HL-60 (cell line): ENCODE measurements around the gene TMEM123.

Experiments
- DNase-seq, 2 experiments: peaks; one replicate each; pipeline ENCODE4 v3.0.0-alpha.2; 2010 to 2020; ENCODE audit warnings: low read depth in 1 of 2, low spot score in 1 of 2
- H3K27ac ChIP-seq: fragments of 250-450 bp; sonication (Bioruptor Pico); replicated peaks from 2 replicates; pipeline ENCODE4 v1.5.1; 2020; ENCODE audit warnings: mild to moderate bottlenecking, moderate library complexity
- H3K27me3 ChIP-seq: fragments of 250-450 bp; sonication (Bioruptor Pico); 2 replicates; pipeline ENCODE4 v1.5.1; 2021; ENCODE audit warnings: mild to moderate bottlenecking, moderate library complexity; ENCODE audit not compliant: insufficient read depth, poor library complexity, severe bottlenecking
- H3K4me3 ChIP-seq: replicated peaks from 2 replicates; pipeline ENCODE4 v1.5.1; 2011; ENCODE audit warnings: mild to moderate bottlenecking, control low read depth, low read length; ENCODE audit not compliant: insufficient read depth
- GABPA ChIP-seq: IDR thresholded peaks from 2 replicates; pipeline ENCODE4 v1.6.1; 2012; ENCODE audit warnings: low read depth
- POLR2AphosphoS5 ChIP-seq: IDR thresholded peaks from 2 replicates; pipeline ENCODE4 v1.6.1; 2012; ENCODE audit warnings: low read depth
- SPI1 ChIP-seq: IDR thresholded peaks from 2 replicates; pipeline ENCODE4 v1.6.1; 2012; ENCODE audit warnings: low read depth, mild to moderate bottlenecking, borderline replicate concordance
- TF ChIP-seq, protein P1 (sequence below): IDR thresholded peaks from one replicate; pipeline ENCODE4 v1.5.1; 2011; ENCODE audit warnings: low read length, control low read depth, inconsistent platforms; ENCODE audit not compliant: insufficient read depth
- TF ChIP-seq, protein P2 (sequence below): IDR thresholded peaks from 2 replicates; pipeline ENCODE4 v1.6.1; 2012; ENCODE audit warnings: low read depth; ENCODE audit not compliant: insufficient replicate concordance

TMEM123 gene

DNA sequence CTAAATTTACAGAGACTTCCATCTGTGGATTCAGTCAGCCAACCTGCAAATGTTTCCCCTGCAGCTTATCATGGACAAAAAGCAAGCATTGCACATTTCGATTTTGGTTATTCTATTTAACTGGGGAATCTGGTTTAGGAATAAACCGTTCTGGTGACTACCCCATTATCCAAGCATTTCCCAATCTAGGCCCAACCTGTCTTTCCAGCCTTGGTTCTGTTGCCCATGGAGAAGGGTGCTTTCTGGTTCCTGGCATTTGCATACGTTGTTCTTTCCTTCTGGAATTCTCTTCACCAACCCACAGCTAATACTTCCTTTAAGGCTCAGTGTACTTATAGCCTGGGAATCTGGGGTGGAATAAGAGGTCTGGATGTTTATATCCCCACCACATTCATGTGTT, 1.4 kb upstream of the TMEM123 start:
- H3K27me3 ChIP-seq, result no peaks in the 10 kb centered on the region
- H3K27ac ChIP-seq, result peak overlapping the region; percentile 94
- TF ChIP-seq GABPA, result no peak
- TF ChIP-seq, protein P1, sequence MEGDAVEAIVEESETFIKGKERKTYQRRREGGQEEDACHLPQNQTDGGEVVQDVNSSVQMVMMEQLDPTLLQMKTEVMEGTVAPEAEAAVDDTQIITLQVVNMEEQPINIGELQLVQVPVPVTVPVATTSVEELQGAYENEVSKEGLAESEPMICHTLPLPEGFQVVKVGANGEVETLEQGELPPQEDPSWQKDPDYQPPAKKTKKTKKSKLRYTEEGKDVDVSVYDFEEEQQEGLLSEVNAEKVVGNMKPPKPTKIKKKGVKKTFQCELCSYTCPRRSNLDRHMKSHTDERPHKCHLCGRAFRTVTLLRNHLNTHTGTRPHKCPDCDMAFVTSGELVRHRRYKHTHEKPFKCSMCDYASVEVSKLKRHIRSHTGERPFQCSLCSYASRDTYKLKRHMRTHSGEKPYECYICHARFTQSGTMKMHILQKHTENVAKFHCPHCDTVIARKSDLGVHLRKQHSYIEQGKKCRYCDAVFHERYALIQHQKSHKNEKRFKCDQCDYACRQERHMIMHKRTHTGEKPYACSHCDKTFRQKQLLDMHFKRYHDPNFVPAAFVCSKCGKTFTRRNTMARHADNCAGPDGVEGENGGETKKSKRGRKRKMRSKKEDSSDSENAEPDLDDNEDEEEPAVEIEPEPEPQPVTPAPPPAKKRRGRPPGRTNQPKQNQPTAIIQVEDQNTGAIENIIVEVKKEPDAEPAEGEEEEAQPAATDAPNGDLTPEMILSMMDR, result no peak
- no peak for TF ChIP-seq SPI1
- TF ChIP-seq POLR2AphosphoS5, result no peak
- TF ChIP-seq, protein P2, sequence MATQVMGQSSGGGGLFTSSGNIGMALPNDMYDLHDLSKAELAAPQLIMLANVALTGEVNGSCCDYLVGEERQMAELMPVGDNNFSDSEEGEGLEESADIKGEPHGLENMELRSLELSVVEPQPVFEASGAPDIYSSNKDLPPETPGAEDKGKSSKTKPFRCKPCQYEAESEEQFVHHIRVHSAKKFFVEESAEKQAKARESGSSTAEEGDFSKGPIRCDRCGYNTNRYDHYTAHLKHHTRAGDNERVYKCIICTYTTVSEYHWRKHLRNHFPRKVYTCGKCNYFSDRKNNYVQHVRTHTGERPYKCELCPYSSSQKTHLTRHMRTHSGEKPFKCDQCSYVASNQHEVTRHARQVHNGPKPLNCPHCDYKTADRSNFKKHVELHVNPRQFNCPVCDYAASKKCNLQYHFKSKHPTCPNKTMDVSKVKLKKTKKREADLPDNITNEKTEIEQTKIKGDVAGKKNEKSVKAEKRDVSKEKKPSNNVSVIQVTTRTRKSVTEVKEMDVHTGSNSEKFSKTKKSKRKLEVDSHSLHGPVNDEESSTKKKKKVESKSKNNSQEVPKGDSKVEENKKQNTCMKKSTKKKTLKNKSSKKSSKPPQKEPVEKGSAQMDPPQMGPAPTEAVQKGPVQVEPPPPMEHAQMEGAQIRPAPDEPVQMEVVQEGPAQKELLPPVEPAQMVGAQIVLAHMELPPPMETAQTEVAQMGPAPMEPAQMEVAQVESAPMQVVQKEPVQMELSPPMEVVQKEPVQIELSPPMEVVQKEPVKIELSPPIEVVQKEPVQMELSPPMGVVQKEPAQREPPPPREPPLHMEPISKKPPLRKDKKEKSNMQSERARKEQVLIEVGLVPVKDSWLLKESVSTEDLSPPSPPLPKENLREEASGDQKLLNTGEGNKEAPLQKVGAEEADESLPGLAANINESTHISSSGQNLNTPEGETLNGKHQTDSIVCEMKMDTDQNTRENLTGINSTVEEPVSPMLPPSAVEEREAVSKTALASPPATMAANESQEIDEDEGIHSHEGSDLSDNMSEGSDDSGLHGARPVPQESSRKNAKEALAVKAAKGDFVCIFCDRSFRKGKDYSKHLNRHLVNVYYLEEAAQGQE, result no peak
- no peak for DNase-seq
- no peak overlapping the region for H3K4me3 ChIP-seq

DNA sequence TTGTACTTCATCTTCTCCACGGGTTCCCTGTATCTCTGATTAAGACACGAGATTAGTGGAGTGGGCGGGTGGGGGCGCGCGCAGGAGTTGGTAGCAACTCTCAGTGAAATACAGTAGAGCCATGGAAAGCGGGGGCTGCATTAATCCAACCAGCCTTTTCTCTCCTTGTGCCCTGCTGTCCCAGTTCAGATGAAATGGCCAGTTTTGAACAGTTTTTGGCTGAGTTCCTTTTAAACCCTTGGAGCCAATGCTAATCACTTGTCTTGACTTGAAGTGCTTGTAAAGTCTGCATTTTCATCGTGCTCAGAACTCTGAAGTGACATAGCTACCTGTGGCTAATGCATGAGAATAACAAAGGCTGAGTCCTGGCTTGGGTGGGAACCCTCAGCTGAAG, 734 bp upstream of the TMEM123 start:
- Histone ChIP-seq H3K27me3 (no peaks in the 10 kb centered on the region), H3K27ac (peak overlapping the region; percentile 94), H3K4me3 (peak overlapping the region; percentile 87)
- no peak for TF ChIP-seq SPI1
- no peak for TF ChIP-seq GABPA
- no peak for TF ChIP-seq POLR2AphosphoS5
- TF ChIP-seq, protein P1, result no peak
- TF ChIP-seq, protein P2, result no peak
- DNase-seq, result no peak

DNA sequence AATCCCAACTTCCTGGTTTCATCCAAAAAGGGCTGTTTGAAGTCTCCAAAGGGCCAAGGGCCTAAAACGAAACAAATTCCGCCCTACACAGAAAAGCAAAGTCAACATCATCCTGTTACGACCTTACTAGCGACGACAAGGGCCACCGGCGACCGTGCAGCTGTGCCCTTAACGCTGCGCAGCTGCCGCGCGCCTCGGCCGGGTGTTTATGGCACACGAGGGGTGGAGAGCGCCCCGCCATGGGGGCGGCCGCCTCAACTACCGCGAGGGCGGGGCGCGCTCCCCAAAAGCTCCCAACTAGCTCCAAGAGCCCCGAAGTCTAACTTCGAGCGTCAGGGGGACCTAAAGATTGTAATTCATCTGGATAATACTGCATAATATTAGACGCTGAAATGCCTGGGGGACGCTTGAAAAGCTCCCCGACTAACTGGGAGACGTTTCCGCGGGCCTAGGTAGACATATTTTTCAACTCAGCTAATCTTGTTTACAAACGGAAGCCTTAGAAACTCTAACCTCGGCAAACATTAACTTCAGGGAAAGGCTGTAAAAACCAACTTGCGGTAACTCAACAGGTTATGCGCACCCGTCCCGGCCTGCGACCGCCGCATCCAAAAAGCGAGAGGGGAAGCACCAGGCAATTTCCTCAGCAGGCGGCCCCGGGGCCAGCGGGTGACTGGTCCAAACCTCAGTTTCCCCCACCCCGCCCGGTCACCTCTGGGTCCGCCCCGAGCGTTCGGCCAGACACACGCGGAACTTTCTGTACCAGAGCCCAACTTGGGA, 694 bp downstream of the TMEM123 start:
- H3K4me3 ChIP-seq, result peak overlapping the region; percentile 87
- TF ChIP-seq POLR2AphosphoS5, result peak; percentile 60; the same call in 1 of the 2 replicates
- no peak for TF ChIP-seq GABPA
- DNase-seq, result peak in 1 of 2 experiments; percentile 68
- peak overlapping the region; percentile 94 for H3K27ac ChIP-seq
- no peaks in the 10 kb centered on the region for H3K27me3 ChIP-seq

DNA sequence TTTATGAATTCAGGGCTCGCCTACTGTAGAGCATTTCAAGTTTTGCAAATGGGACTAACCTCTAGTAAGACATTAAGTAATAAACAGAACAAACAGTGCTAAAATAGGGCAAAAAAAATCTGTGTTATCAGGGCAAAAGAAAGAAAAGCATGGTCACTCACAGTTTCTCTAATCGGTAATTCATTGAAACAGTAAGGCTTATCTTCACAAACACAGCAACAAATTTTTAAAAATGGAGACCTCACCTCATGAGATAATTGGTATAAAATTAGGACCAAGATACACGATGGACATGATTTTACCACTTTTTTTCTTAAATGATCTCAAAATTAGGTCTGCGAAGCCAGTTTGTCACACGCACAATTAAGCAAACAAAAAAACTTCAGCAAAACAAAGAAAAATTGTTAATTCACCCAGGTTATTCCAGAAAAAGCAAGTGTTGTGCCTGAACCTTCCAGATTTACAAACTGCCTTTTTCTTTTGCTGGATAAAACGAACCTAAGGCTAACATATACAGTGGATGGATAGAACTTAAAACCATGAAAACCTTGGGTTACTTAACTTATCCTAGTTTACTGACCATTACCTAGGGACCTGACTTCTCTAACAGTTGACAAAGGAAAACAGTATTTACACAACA, 1.4 kb downstream of the TMEM123 start:
- DNase-seq, result no peak
- Histone ChIP-seq H3K27me3 (no peaks in the 10 kb centered on the region), H3K4me3 (peak overlapping the region; percentile 87), H3K27ac (peak overlapping the region; percentile 94)
- TF ChIP-seq GABPA, result no peak
- no peak for TF ChIP-seq POLR2AphosphoS5
- TF ChIP-seq SPI1, result no peak
- TF ChIP-seq, protein P1, result no peak
